ENCODE measurements around the gene NQO2.

DNA sequence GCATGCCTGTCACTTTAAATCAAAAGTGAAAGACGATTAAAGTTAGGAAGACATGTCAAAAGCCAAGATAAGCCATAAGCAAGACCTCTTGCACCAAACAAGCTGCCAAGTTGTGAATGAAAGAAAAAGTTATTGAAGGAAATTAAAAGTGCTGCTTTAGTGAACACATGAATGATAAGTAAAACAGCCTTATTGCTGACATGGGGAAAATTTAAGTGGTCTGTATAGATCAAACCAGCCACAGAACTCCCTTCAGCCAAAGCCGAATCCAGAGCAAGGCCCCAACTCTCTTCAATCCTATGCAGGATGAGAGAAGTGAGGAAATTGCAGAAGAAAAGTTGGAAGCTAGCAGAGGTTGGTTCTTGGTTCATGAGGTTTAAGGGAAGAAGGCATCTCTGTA is 59.3 kb downstream of the NQO2 start:
- no peak for TF ChIP-seq EP300 (IDR thresholded peaks at IDR 0.05; ENCODE audit: borderline replicate concordance)
- TF ChIP-seq TCF12 (IDR thresholded peaks at IDR 0.05; ENCODE audit: low read depth), result no peak
- no peak for TF ChIP-seq TAF1 (IDR thresholded peaks at IDR 0.05; ENCODE audit: low read depth)
- no peak for TF ChIP-seq RAD21 (IDR thresholded peaks at IDR 0.05; ENCODE audit: low read depth)
- no peak for TF ChIP-seq CEBPB (IDR thresholded peaks at IDR 0.05)
- TF ChIP-seq, protein P1, sequence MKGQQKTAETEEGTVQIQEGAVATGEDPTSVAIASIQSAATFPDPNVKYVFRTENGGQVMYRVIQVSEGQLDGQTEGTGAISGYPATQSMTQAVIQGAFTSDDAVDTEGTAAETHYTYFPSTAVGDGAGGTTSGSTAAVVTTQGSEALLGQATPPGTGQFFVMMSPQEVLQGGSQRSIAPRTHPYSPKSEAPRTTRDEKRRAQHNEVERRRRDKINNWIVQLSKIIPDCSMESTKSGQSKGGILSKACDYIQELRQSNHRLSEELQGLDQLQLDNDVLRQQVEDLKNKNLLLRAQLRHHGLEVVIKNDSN (IDR thresholded peaks at IDR 0.05), result no peak
- TF ChIP-seq, protein P2, sequence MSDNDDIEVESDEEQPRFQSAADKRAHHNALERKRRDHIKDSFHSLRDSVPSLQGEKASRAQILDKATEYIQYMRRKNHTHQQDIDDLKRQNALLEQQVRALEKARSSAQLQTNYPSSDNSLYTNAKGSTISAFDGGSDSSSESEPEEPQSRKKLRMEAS (IDR thresholded peaks at IDR 0.05), result no peak
- no peak for TF ChIP-seq TEAD4 (IDR thresholded peaks at IDR 0.05)
- no peak for TF ChIP-seq REST (IDR thresholded peaks at IDR 0.05; ENCODE audit: low read depth)
- no peak for TF ChIP-seq NFIC (IDR thresholded peaks at IDR 0.05)
